NCI-H82 treated with DMSO at 0.1 percent for 48 hours (cell line): ENCODE measurements around the gene SULT1C3.

Experiments
- DNase-seq: peaks from one replicate; lab custom pipeline; 2025; ENCODE audit not compliant: unreplicated experiment; lab: John Stamatoyannopoulos, UW

The SULT1C3 gene

GRCh38 chr2:108239786-108240185, at the start of gene SULT1C3:
TSS of gene SULT1C3 (plus strand) at chr2:108239968. CDS start at chr2:108247195, 7,227 bp downstream.
- DNase-seq, result no peak

- no peak for DNase-seq
Observed at GRCh38 chr2:108193251-108193650, 46.5 kb upstream of the SULT1C3 start.

- DNase-seq, result no peak
Observed at GRCh38 chr2:108194409-108195132, 45.2 kb upstream of the SULT1C3 start.

GRCh38 chr2:108195133-108195439, 44.7 kb upstream of the SULT1C3 start:
- no peak for DNase-seq

GRCh38 chr2:108199726-108200125, 40.0 kb upstream of the SULT1C3 start:
- DNase-seq, result no peak

GRCh38 chr2:108200569-108200968, 39.2 kb upstream of the SULT1C3 start:
- DNase-seq, result no peak

GRCh38 chr2:108212671-108213070, 27.1 kb upstream of the SULT1C3 start:
- no peak for DNase-seq

- no peak for DNase-seq
Observed at GRCh38 chr2:108215794-108216211, 24.0 kb upstream of the SULT1C3 start.

GRCh38 chr2:108217211-108217610, 22.6 kb upstream of the SULT1C3 start:
- no peak for DNase-seq

GRCh38 chr2:108219688-108220087, 20.1 kb upstream of the SULT1C3 start:
- DNase-seq, result no peak

- no peak for DNase-seq
Observed at GRCh38 chr2:108220191-108220590, 19.6 kb upstream of the SULT1C3 start.

GRCh38 chr2:108220942-108221541, 18.7 kb upstream of the SULT1C3 start:
- DNase-seq, result no peak

GRCh38 chr2:108222261-108222660, 17.5 kb upstream of the SULT1C3 start:
- DNase-seq, result no peak

GRCh38 chr2:108223573-108223972, 16.2 kb upstream of the SULT1C3 start:
- no peak for DNase-seq

GRCh38 chr2:108224022-108224421, 15.7 kb upstream of the SULT1C3 start:
- no peak for DNase-seq

GRCh38 chr2:108226564-108226963, 13.2 kb upstream of the SULT1C3 start:
- DNase-seq, result no peak

GRCh38 chr2:108228006-108228405, 11.8 kb upstream of the SULT1C3 start:
- no peak for DNase-seq

GRCh38 chr2:108228537-108228936, 11.2 kb upstream of the SULT1C3 start:
- no peak for DNase-seq

GRCh38 chr2:108229875-108230274, 9.9 kb upstream of the SULT1C3 start:
- DNase-seq, result no peak

GRCh38 chr2:108235577-108235976, 4.2 kb upstream of the SULT1C3 start:
- DNase-seq, result no peak

- no peak for DNase-seq
Observed at GRCh38 chr2:108236676-108237335, 3.0 kb upstream of the SULT1C3 start.

GRCh38 chr2:108240966-108241365, 1.2 kb downstream of the SULT1C3 start:
- no peak for DNase-seq
